Activated T-cell treated with anti-CD3 and anti-CD28 coated beads for 48 hours (primary cell): Measurements from ENCODE around the gene ZNF205.

Source experiments
- DNase-seq: peaks from one replicate; pipeline ENCODE4 v3.0.0-alpha.2; 2020; ENCODE audit warnings: low read depth

Gene ZNF205

DNA sequence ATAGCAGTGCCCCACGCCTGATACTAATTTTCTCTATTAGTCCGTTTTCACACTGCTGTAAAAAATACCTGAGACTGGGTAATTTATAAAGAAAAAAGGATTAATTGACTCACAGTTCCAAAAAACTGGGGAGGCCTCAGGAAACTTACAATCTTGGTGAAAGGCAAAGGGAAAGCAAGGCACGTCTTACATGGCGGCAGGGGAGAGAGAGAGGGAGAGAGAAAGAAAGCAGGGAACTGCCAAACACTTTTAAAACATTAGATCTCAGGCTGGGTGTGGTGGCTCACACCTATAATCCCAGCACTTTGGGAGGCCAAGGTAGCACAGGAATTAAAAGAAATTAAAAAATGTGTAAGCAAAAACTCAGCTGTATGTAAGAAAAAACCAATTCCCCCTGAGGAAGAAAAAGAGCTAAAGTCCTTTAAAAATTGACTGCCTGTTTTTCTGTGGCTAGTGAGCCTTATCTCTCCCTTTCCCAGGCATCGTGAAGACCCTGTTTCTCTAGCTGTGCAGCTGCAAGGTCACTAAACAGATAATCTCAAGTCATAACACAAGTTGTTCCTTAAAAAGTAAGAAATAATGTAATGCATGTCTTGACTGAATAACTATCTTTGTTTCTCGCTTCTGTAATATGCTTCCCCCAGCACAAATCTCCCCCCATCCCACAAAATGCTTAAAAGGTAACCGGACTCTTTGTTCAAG is 27.3 kb upstream of the ZNF205 start:
- no peak for DNase-seq

DNA sequence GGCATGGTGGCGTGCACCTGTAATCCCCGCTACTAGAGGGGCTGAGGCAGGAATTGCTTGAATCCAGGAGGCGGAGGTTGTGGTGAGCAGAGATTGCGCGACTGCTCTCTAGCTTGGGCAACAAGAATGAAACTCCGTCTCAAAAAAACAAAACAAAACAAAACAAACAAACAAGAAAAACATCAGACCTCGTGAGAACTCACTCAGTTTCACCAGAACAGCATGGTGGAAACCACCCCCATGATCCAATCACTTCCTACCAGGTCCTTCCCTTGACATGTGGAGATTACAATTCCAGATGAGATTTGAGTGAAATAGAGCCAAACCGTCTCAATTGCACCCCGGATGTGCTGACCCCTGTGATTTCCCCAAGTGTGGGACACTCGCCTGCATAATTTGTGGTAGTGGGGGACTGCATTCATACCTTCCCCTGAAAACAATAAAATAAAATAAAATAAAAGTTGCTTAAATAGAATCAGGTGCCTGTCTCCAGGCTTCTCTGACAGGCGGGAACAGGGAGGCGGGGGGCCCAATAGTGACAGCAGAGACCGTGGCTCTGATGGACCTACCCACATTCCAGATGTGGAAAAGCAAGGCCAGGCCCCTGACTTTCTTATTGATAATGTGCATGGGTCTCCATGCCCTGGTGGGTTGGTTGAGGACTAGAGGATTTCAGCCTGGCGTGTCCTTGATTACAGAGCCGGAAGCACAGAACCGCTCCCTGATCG is 26.4 kb upstream of the ZNF205 start:
- no peak for DNase-seq

DNA sequence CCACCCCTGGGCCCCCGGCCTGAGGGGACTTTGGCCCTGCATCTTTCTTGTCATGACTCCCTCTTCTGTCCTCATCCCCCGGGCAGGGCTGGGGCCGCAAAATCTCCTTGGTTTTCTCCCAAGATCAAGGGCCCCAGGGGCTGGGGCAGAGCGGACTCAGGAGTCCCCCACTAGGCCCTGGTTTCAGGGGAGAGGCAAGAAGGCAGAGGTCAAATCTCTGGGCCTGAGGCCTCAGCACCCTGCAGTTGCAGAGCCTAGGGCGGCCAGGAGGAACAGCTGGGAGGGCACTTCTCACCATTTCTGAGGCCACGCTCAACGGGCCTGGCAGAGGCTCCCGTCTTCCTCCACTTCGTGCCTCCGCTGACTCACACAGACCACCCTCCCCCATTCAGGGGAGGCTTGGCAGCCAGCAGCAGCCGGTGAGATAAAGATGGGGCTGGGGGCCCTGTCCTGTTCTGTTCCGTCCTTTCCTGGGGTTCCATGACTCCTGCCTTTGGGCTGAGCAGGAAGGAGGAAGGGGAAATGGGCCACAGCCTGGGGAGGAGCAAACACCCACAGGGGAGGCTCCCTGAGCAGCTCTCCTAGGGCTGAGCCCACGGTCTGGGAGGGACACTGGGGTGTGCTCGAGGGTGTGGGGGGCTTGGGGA is 25.7 kb upstream of the ZNF205 start:
- DNase-seq = no peak

DNA sequence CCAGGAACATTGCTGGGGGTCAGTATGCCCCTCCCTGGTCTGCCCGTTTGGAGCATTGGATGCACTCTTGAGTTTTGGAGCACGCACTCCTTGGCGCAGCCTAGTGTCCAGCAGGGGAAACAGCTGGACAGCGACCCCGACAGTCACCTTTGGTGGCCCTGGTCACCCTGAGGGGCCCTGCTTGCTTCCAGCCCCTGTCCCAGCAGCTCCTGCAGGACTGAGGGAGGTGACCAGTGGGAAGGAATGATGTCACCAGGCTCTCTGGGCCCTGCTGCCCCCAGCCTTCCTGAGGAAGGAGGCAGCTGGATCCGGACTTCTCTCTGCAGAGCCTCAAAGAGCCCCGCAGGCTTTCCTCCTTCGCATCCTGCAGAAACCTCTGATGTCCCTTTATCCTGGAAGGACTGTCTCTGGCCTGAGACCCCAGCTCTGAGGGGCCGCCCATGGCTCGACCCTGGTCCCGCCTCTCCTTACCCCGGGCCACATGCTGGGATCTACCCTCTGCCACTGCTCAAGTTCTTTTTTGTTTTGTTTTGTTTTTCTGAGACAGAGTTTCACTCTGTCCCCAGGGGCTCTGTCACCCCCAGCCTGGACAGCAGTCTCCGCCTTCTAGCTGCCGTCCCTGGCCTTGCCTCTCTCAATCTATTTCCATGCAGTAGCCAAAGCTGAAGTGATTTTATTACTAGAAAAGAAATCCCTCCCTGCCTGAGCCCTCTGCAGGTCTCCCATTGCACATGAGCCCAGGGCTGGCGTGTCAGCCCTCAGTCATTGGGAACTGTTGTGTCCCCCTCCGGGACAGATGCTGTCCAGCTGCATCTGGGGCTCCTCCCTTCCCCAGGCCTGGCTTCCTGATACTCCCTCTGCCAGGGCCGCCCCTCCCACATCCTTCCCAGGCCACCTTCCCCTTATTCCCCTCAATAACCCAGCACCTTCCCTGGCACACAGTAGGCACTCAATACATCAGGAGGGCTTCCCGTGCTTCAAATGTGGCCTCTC is 24.8 kb upstream of the ZNF205 start:
- no peak for DNase-seq

DNA sequence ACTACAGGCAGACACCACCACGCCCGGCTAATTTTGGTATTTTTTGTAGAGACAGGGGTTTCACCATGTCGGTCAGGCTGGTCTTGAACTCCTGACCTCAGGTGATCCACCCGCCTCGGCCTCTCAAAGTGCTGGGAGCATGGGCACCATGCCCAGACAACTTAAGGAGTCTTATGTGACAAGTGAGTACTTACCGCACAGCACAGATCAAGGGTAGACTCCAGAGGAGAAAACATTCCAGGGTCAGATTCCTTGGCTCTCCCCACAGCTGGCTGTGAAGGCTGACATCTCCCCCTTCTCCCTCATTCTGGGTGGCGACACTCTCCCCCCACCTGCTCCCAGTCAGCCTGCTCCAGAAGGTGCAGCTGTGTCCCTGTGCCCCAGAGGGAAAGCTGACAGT is 23.9 kb upstream of the ZNF205 start:
- no peak for DNase-seq

DNA sequence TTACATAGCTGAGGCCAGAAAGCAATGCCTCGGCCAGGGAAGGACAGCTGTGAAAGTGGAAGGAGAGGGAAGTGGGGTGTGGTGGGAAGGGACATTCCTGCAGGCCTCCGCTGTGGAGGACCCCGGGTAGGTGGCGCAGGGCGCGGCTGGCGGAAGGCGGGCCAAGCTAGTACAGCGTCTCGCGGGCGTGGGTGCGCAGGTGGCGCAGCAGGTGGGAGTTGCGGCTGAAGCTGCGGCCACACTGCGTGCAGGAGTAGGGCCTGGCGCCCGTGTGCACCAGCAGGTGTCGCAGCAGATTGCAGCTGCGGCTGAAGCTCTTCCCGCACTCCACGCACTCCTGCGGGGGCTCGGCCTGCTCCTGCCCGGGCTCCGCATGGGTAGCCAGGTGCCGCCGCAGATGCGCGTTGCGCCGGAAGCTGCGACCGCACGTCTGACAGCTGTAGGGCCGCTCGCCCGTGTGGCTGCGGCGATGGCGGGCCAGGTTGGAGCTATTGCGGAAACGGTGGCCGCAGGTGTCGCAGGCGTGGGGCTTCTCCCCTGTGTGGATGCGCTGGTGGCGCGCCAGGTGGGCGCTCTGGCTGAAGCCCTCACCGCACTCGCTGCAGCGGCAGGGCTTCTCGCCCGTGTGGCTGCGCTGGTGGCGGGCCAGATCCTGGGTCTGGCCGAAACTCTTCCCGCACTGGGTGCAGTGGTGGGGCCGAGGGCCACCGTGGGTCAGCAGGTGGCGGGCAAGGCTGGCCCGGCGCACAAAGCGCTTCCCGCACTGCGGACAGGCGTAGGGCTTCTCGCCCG is 23.3 kb upstream of the ZNF205 start:
- no peak for DNase-seq

DNA sequence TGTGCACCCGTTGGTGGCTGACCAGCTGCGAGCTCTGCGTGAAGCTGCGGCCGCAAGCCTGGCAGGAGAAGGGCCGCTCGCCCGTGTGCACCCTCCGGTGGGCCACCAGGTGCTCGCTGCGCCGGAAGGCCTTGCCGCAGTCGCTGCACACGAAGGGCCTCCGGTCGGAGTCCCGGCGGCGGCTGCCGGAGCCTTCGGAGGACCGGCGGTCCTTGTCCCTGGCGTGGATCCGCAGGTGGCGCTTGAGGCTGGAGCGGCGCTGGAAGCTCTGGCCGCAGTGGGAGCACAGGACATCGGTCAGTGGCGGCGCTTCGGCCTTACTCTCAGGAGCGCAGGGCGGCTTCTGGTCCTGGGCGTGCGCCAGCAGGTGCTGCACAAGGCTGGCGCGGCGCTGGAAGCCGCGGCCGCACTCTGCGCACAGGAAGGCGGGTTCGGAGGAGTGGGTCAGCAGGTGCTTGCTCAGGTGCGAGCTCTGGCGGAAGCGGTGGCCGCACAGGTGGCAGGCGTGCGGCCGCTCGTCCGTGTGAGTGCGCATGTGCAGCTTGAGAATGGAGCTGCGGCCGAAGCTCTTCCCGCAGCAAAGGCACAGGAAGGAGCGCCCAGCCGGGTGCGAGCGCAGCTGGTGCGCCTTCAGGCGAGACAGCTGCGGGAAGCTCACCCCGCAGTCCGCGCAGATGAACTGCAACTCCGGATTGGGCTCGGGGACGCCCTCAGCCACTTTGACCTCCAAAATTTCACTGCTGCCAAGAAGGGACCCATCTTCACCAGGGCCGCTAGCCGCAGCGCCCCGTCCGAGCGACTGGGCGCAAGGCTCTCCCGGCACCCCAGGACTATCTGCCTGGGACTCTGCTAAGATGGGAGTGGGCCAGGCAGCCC is 22.4 kb upstream of the ZNF205 start:
- no peak for DNase-seq

DNA sequence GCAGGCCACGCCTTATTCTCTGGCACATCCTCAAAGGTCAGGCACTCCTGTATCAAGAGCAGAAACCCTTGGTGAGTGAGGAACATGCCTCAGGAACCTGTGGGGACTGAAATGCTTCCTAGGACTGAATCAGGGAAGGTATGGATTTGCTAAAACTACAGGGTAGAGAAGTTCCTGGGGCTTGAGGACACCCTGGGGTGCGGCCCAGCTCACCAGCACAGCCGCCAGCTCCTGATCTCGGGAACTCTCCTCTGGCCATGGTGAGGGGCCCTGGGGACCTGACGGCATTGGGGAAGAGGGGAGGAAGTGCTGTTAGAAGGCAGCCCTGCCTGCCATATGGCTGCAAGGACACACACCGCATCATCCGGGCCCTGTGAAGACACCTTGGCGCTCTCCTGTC is 20.8 kb upstream of the ZNF205 start:
- no peak for DNase-seq

DNA sequence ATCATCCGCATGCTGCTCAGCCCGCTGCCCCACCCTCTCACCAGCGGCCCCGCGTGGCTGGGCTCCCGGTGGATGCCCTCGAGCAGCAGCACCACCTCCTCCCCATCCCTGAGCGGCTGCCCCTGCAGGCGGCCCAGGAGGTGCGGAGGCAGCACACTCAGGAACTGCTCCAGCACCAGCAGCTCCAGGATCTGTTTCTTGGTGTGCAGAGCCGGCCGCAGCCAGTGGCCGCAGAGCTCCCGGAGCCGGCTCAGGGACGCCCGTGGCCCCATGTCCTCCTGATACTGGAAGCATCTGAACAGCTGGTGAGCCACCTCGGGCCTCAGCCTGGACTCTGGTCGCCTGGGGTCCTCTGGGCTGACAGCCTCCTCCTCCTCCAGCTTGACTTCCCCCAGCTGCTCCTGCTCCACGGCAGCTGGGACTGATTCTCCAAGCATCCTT is 19.9 kb upstream of the ZNF205 start:
- no peak for DNase-seq

DNA sequence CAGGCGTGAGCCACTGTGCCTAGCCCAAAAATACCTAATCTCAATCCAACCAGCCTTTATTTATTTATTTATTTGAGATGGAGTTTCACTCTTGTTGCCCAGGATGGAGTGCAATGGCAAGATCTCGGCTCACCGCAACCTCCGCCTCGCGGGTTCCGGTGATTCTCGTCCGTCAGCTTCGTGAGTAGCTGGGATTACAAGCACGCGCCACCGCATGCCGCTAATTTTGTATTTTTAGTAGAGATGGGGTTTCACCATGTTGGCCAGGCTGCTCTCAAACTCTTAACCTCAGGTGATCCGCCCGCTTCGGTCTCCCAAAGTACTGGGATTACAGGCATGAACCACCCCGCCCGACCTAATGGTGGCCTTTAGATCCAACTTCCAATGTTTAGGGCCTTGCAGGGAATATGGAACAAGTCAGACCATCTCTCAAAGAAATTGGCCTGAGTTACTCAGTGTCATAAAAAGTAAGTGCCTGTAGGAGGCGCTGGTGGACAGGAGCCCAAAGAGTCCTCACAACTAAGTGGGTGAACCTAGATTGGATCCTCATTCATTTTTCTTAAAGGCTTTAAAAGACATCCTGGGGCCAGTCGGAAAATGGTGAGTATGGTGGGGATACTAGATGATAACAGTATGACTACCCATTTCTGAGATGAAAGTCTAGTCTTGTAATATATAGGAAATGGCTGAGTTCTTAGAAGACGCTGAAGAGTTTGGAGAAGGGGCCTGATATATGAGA is 17.9 kb upstream of the ZNF205 start:
- no peak for DNase-seq

DNA sequence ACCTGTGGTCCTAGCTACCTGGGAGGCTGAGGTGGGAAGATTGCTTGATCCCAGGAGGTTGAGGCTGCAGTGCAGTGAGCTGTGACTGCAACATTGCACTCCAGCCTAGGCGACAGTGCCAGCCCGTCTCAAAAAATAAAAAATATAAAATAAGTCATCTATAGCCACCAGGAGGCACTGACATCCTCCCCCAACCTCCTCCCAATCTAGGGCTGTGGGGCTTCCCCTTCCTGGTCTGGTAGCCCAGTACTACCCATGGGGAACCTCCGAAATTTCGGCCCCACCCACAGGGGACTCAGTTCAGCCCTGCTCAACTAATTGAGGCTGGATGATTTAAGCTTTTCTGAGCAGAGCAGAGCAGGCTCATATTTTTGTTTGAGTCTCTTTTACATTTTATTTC is 16.5 kb upstream of the ZNF205 start:
- peak; percentile 58 for DNase-seq

DNA sequence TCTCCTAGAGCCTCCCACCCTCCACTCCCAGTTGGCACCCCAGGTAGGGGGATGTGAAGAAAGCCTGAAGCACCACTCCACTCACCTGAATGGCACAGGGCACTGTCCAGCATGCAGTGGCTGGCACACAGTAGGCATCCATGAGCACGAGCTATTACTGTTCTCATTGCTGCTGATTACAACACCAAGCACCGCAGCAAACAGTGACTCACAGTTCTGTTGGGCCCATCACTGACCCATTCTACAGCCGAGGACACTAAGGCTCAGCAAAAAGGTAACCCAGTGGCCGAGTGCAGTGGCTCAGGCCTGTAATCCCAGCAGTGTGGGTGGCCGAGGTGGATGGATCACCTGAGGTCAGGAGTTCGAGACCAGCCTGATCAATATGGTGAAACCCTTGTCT is 16.0 kb upstream of the ZNF205 start:
- no peak for DNase-seq

DNA sequence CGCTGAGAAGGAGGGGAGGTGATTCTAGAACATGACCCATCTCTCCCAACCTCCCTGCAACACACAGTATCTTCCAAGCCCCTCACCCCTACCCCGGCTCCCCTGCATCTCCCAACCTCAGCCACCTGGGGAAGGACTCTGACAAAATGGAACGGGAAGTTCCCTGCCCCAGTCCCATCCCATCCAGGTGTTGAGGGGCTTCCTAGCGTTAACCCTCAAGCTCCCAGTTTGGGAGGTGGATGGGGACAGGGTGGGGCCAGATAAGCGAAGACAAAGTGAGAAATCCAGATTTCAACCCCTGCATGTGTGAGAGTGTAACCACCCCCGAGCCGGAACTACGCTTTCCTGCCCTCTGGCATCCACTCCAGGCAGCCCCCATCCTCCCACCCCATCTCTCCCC is 15.1 kb upstream of the ZNF205 start:
- DNase-seq = no peak

DNA sequence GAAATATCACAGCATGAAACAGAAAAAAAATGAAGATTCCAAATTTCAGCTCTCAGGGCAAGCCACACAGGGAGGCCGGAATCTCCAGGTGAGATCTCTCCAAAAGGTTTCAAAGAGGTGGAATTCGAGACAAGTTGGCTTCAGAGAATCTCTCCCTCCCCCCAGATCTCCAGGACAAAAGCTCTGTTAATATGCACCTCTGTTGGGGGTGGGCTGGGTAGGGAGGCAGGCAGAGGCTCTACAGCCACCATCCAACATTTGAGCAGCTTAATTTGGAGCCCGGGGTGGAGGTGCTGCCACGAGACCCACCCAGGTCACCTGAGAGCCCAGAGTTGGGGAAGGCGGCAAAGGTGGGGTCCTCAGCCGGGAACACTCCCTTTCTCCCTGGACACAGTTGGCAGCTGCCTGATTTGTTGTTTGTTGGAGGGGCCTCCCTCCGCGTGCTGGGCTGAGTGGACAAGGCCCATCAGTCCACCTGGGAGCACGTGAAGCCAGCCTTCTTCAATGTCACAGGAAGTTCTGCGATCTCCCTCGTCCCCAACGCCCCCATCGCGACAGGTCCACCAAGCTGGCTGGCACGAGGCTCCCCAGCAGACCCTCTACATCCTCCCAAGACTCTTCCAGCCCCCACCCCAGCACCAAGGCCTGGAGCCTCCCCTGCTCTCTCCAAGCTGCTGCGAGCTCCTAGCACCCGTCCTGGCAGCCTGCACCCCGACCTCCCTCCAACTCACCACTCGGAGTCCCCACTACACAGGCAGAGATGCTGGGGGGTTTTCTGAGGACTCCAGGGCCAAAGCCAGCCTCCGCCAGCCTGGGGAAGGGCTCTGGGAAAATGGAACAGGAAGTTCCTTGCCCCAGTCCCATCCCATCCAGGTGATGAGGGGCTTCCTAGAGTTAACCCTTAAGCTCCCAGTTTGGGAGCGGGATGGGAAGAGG is 13.7 kb upstream of the ZNF205 start, which contains the start of gene ZSCAN10:
Gene ZSCAN10 (minus strand): TSS at position 836 of the 936 bp plus-strand sequence. CDS start 6,357 bp downstream, outside the sequence.
- no peak for DNase-seq

DNA sequence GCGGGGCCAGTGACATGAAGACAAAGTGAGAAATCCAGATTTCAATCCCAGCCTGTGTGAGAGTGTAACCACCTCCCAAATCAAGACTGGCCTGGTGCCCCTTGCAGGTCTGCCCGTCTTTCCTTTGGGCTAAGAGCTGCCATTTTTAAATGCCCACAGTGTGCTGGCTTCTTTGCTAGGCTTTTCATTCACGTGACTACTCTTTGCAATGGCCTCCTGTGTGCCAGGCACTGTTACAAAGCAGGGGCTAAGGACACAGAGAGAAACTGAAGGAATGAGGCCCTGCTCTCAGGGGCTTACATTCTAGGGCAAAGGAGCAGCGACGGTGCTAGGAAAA is 13.0 kb upstream of the ZNF205 start:
- no peak for DNase-seq

DNA sequence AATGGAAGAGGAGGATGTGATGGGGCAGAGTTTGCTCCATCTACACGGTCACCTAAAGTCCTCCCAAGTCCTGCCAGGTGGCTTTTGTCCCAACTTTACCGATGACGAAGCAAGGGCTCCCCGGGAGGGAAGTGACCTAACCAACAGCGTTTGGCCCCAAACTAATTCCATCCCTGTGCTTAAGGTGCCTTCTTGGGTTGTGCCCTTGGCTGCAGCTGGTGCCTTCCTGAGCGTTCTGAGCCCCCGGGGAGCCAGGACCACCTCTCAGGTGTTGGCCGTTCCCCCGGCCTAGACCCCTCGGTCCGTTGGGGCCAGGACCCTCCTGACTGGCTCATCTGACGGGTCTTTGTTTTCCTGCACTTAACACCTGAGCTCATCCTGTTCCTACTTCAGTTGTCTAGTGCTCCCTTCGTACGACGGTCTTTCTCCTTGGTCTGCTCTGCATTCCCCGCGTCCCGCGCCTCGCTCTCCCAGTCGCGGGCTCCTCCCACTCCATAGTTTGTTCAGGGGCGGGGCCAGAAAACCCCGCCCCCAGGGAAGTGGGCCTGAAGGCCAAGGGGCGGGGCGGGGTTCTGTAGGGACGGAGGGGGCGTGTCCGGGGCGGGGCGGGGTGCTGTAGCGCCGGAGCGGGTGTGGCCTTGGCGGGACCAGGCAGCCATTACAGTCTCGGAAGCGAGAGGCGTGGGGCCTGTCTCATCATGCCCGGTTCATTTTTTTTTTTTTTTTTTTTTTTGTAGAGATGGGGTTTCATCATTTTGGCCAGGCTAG is 12.5 kb upstream of the ZNF205 start:
- peak; percentile 93 for DNase-seq

DNA sequence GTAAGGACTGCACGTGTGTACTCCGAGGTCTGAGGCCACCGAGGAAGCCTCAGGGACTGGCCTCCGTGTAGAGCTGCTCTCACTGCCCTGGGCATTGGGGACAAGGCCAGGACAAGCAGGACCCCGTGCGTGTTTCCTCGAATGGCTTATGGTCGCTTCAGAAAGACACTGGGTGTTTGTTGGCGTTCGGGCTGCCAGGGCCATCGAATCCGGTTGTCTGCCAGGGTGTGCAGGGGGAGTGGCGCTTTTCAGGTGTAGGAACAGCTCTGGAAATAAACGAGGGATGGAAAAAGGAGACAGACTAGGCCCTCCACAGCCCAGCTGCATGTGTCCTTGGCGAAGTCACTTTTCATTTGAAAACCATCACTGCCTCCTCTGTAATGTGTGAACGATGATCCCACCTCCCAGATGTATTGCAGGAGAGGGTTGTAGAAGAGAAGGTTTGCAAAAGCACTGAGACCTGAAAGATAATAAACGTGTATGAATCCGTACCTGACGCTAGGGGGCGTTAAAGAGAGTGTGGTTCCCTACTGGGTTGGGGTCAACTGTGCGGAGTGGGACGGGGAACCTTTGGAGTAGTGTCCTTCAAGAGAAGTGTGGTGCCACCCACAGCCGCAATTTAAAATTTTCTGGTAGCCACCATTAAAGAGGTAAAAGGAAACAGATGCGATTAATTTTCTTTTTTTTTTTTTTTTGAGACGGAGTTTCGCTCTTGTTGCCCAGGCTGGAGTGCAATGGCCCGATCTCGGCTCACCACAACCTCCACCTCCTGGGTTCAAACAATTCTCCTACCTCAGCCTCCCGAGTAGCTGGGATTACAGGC is 11.2 kb upstream of the ZNF205 start:
- DNase-seq = no peak
